IMR-90 (cell line): Measurements from ENCODE around the gene DCHS2. TPM values are rescaled to one million over a fixed set of nuclear protein-coding genes. Genes with fewer than 3 reads are reported as not detected.

ENCODE experiments used
- ATAC-seq: fragments of 200-7000 bp; cut with Tn5 transposase; 2 replicates; pipeline ENCODE4 v1.9.1; 2020; ENCODE audit warnings: low read depth, mild to moderate bottlenecking, moderate library complexity
- BruUV-seq: library from RNA; stranded (reverse); fragments of 400-500 nt; replicated peaks from 2 replicates; lab custom pipeline; 2021; lab: Mats Ljungman, UMichigan
- CTCF ChIA-PET: fragments of 300-600 bp; formaldehyde crosslinking; extraction: SDS; loops from one replicate; lab custom pipeline; 2021; ENCODE audit warnings: antibody characterized with exemption; lab: Yijun Ruan, JAX
- POLR2A ChIA-PET: fragments of 300-600 bp; sonication (Branson Sonifier 250); formaldehyde crosslinking; loops from one replicate; lab custom pipeline; 2022; ENCODE audit warnings: antibody characterized with exemption; ENCODE audit not compliant: unreplicated experiment; lab: Charles Lee
- DNase-seq: peaks from one replicate; pipeline ENCODE4 v3.0.0; 2013
- H2AFZ ChIP-seq: replicated peaks from 2 replicates; pipeline ENCODE3; 2013; ENCODE audit warnings: low read length, mild to moderate bottlenecking; ENCODE audit not compliant: poor library complexity
- H2AK5ac ChIP-seq: 2 replicates; pipeline ENCODE4 v1.6.1; 2013; ENCODE audit warnings: low read depth, low read length, inconsistent platforms
- H2AK9ac ChIP-seq: replicated peaks from 2 replicates; pipeline ENCODE3; 2013; ENCODE audit warnings: mild to moderate bottlenecking, low read depth, low read length, moderate library complexity; ENCODE audit not compliant: poor library complexity
- H2BK120ac ChIP-seq: 2 replicates; pipeline ENCODE4 v1.6.1; 2013; ENCODE audit warnings: low read depth, low read length, inconsistent platforms
- H2BK15ac ChIP-seq: 3 replicates; pipeline ENCODE4 v1.6.1; 2013; ENCODE audit warnings: low read depth, low read length, inconsistent platforms
- H2BK20ac ChIP-seq: 2 replicates; pipeline ENCODE4 v1.6.1; 2013; ENCODE audit warnings: low read depth, mild to moderate bottlenecking, inconsistent platforms, low read length, moderate library complexity
- H2BK5ac ChIP-seq: 2 replicates; pipeline ENCODE4 v1.6.1; 2013; ENCODE audit warnings: mild to moderate bottlenecking, low read depth, low read length, inconsistent platforms; ENCODE audit not compliant: poor library complexity, severe bottlenecking
- H3K14ac ChIP-seq: replicated peaks from 2 replicates; pipeline ENCODE4 v1.6.1; 2013; ENCODE audit warnings: low read depth, low read length, inconsistent platforms
- H3K18ac ChIP-seq: 2 replicates; pipeline ENCODE4 v1.6.1; 2013; ENCODE audit warnings: low read depth, low read length, control low read depth
- H3K23ac ChIP-seq: 2 replicates; pipeline ENCODE4 v1.6.1; 2013; ENCODE audit warnings: low read depth, low read length, inconsistent platforms
- H3K27ac ChIP-seq: 2 replicates; pipeline ENCODE4 v1.5.1; 2013; ENCODE audit warnings: mild to moderate bottlenecking, control low read depth, low read length; ENCODE audit not compliant: insufficient read depth
- H3K27me3 ChIP-seq: 2 replicates; pipeline ENCODE4 v1.6.1; 2013; ENCODE audit warnings: low read length; ENCODE audit not compliant: control insufficient read depth, insufficient read depth
- H3K36me3 ChIP-seq: 2 replicates; pipeline ENCODE4 v1.6.1; 2013; ENCODE audit warnings: low read length, mixed read lengths; ENCODE audit not compliant: control insufficient read depth, insufficient read depth
- H3K4ac ChIP-seq: 2 replicates; pipeline ENCODE4 v1.6.1; 2013; ENCODE audit warnings: low read depth, low read length, inconsistent platforms
- H3K4me1 ChIP-seq: 2 replicates; pipeline ENCODE4 v1.6.1; 2013; ENCODE audit warnings: low read length, mixed read lengths; ENCODE audit not compliant: control insufficient read depth, insufficient read depth
- H3K4me2 ChIP-seq: 2 replicates; pipeline ENCODE4 v1.6.1; 2013; ENCODE audit warnings: low read depth, mild to moderate bottlenecking, control low read depth, low read length, moderate library complexity
- H3K4me3 ChIP-seq: 2 replicates; pipeline ENCODE4 v1.5.1; 2013; ENCODE audit warnings: low read depth, mild to moderate bottlenecking, control low read depth, low read length, moderate library complexity; ENCODE audit not compliant: insufficient read depth
- H3K56ac ChIP-seq: 2 replicates; pipeline ENCODE4 v1.6.1; 2013; ENCODE audit warnings: low read length, inconsistent platforms; ENCODE audit not compliant: insufficient read depth; ENCODE audit errors: extremely low read depth
- H3K79me1 ChIP-seq, 2 experiments: 2 replicates each; pipeline ENCODE4 v1.6.1; 2013; ENCODE audit warnings: low read length in 2 of 2, inconsistent platforms in 1 of 2, low read depth in 1 of 2
- H3K9ac ChIP-seq: 2 replicates; pipeline ENCODE4 v1.6.1; 2013; ENCODE audit warnings: low read depth, low read length, control low read depth
- H3K9me1 ChIP-seq: 2 replicates; pipeline ENCODE4 v1.6.1; 2013; ENCODE audit warnings: low read length, inconsistent platforms; ENCODE audit not compliant: insufficient read depth
- H3K9me3 ChIP-seq: 2 replicates; pipeline ENCODE4 v1.6.1; 2013; ENCODE audit warnings: low read length; ENCODE audit not compliant: control insufficient read depth, insufficient read depth
- H4K20me1 ChIP-seq: 2 replicates; pipeline ENCODE4 v1.6.1; 2013; ENCODE audit warnings: low read length, inconsistent platforms; ENCODE audit not compliant: insufficient read depth
- H4K5ac ChIP-seq: 2 replicates; pipeline ENCODE4 v1.6.1; 2013; ENCODE audit warnings: mild to moderate bottlenecking, low read depth, low read length, control low read depth
- H4K8ac ChIP-seq, 2 experiments: 2 replicates each; pipeline ENCODE4 v1.6.1; 2013; ENCODE audit warnings: low read depth in 2 of 2, low read length in 2 of 2, control low read depth in 1 of 2, inconsistent platforms in 1 of 2
- H4K91ac ChIP-seq: 2 replicates; pipeline ENCODE4 v1.6.1; 2013; ENCODE audit warnings: low read depth, low read length, inconsistent platforms; ENCODE audit not compliant: insufficient read depth
- BHLHE40 ChIP-seq: fragments of 150-350 bp; IDR thresholded peaks from 2 replicates; pipeline ENCODE4 v1.6.1; 2016; ENCODE audit warnings: mild to moderate bottlenecking, low read depth, low read length
- NFE2L2 ChIP-seq: fragments of 150-350 bp; IDR thresholded peaks from 2 replicates; pipeline ENCODE4 v1.6.1; 2016; ENCODE audit warnings: low read depth, mild to moderate bottlenecking, low read length
- RFX5 ChIP-seq: IDR thresholded peaks from 2 replicates; pipeline ENCODE4 v1.8.0; 2012; ENCODE audit warnings: low read depth, mild to moderate bottlenecking, low read length, moderate library complexity
- WGBS, 2 experiments: methylation state at CpG; one replicate each; pipeline versions ENCODE4 v1.1.5 to v1.1.7; 2013; ENCODE audit warnings: missing lambda C conversion rate in 2 of 2; ENCODE audit not compliant: insufficient read length in 1 of 2; ENCODE audit errors: extremely low coverage in 2 of 2; 5-methylcytosine and 5-hydroxymethylcytosine counted together
- dilution Hi-C: fragments of 300-500 bp; cut with HindIII; formaldehyde crosslinking; loops from one replicate; pipeline ENCODE4 v1.14.3; 2018; ENCODE audit warnings: low sequenced_read_pairs; ENCODE audit not compliant: unreplicated experiment
- in situ Hi-C: fragments of 300-500 bp; cut with MboI; formaldehyde crosslinking; loops from 3 replicates; pipeline ENCODE4 v1.14.3; 2019; ENCODE audit warnings: low sequenced_read_pairs, inconsistent platforms, mixed read lengths
- intact Hi-C: fragments of 100-400 bp; cut with micrococcal nuclease; formaldehyde crosslinking; loops from 2 replicates; pipeline ENCODE4 v1.10.0; 2022
- polyA plus RNA-seq, 3 experiments: library from polyadenylated mRNA; depleted of rRNA; stranded (reverse); fragments of >200 nt; gene quantifications; 2 replicates each; pipeline ENCODE4 v1.2.3, GENCODE V29; 2012; ENCODE audit warnings: low replicate concordance in 1 of 3
- total RNA-seq: library from RNA; depleted of rRNA; stranded (reverse); fragments of >200 nt; gene quantifications from 2 replicates; pipeline ENCODE4 v1.2.3, GENCODE V29; 2012
- TF ChIP-seq, protein P1 (sequence below): fragments of 150-350 bp; IDR thresholded peaks from 2 replicates; pipeline ENCODE4 v1.6.1; 2017; ENCODE audit warnings: mild to moderate bottlenecking, antibody characterized with exemption, low read length, low read depth

Gene DCHS2
- total and polyA plus RNA-seq, 2 of the 4 experiments (the other 2 are of a cell fraction) = not detected

GRCh38 chr4:154312246-154312645 lies 179.4 kb downstream of the DCHS2 start:
- no peak for DNase-seq
- H3K4ac ChIP-seq = no peak overlapping the region
- no TSS peak for BruUV-seq
- H3K14ac ChIP-seq = no peak overlapping the region
- ATAC-seq = no peak
- no peak overlapping the region for H2BK20ac ChIP-seq
- no peaks in the 10 kb centered on the region for H4K20me1 ChIP-seq
- no peak for TF ChIP-seq NFE2L2
- TF ChIP-seq RFX5 = no peak
- no peak for TF ChIP-seq BHLHE40
- TF ChIP-seq, protein P1, sequence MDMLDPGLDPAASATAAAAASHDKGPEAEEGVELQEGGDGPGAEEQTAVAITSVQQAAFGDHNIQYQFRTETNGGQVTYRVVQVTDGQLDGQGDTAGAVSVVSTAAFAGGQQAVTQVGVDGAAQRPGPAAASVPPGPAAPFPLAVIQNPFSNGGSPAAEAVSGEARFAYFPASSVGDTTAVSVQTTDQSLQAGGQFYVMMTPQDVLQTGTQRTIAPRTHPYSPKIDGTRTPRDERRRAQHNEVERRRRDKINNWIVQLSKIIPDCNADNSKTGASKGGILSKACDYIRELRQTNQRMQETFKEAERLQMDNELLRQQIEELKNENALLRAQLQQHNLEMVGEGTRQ = no peak
- no peak overlapping the region for H4K5ac ChIP-seq
- H2AK5ac ChIP-seq = no peak overlapping the region
- no peak overlapping the region for H3K4me3 ChIP-seq
- no peak overlapping the region for H3K9ac ChIP-seq
- no peak overlapping the region for H3K18ac ChIP-seq
- H4K91ac ChIP-seq = no peak overlapping the region
- no peaks in the 10 kb centered on the region for H3K27me3 ChIP-seq
- H3K4me1 ChIP-seq = no peaks in the 10 kb centered on the region
- no CpG with 5 or more reads among the region's 7 CpGs for WGBS, 2 experiments
- H3K4me2 ChIP-seq = no peak overlapping the region
- no peaks in the 10 kb centered on the region for H3K9me1 ChIP-seq
- in situ Hi-C loops = no loop called here
- ChIA-PET CTCF (no interaction called here), POLR2A (no interaction called here)
- no peaks in the 10 kb centered on the region for H3K9me3 ChIP-seq
- no peaks in the 10 kb centered on the region for H3K36me3 ChIP-seq
- no peak overlapping the region for H2AFZ ChIP-seq
- no peaks in the 10 kb centered on the region for H3K79me1 ChIP-seq
- dilution Hi-C loops = no loop called here
- H3K23ac ChIP-seq = no peak overlapping the region
- H2BK5ac ChIP-seq = no peak overlapping the region
- H3K56ac ChIP-seq = no peak overlapping the region
- no peak overlapping the region for H4K8ac ChIP-seq
- intact Hi-C loops = no loop called here
- H2AK9ac ChIP-seq = no peak overlapping the region
- no peak overlapping the region for H2BK15ac ChIP-seq
- no peak overlapping the region for H2BK120ac ChIP-seq
- H3K27ac ChIP-seq = no peak overlapping the region
